HG02759 (cell line): ENCODE measurements around the gene DAD1.
"Not testable (repeated sequence)": the region's sequence is repeated elsewhere in the genome, so short reads cannot be mapped to it uniquely, and the experiment has no call there.

Source experiments
- ATAC-seq: cut with Tn5 transposase; IDR thresholded peaks from one replicate; pipeline ENCODE4 v1.9.1; 2021; ENCODE audit warnings: mild to moderate bottlenecking, moderate library complexity; ENCODE audit not compliant: unreplicated experiment

Gene DAD1

DNA sequence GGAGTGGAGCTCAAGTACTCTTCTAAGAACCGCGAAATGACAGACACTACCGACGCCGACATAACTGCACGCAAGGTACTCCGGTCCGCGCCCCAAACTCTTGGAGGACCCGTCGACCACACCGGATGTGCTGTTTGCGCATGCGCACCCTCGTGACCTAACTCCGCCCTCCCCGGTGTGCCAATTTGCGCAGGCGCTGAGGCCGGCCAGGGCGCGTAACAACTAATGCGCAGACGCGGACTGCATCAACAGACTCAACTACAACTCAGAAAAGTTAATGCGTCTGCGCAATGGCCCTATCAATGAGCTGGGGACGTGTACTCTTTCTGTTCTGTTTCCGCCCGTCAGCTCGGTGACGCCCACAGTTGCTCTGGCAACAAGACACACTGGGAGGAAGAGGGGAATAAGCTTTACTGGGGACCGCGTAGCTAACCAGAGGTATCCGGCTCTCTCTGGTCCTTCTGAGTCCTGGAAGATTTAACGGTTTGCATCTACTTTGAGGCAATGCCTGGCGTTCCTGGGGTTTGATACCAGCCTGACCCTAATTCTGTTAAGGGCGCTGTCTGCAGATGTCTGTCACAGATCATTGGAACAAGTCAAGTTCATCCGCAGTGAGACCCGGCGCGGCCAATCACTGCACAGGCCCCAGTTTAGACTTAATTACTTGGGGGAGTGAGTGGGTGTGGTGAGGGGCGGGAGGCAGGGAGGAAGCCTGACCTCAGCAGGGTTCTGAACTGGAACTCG lies at the start of gene DAD1:
Gene DAD1 (minus strand): TSS at position 129 of the 744 bp plus-strand sequence. CDS start 67 bp downstream, at position 62.
- peak; percentile 93 for ATAC-seq

DNA sequence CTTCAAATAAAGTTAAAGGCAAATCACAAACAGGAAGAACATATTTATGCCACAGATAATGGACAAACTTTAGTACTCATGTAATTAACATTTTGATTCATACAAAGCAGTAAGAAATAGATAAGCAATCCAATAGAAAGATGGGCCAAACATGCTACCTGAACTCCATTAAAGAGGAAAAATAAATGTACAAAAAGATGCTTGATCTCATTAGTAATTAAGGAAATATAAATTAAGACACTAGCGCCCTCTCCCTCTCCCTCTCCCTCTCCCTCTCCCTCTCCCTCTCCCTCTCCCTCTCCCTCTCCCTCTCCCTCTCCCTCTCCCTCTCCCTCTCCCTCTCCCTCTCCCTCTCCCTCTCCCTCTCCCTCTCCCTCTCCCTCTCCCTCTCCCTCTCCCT lies 47.0 kb upstream of the DAD1 start:
- not testable (repeated sequence) for ATAC-seq

DNA sequence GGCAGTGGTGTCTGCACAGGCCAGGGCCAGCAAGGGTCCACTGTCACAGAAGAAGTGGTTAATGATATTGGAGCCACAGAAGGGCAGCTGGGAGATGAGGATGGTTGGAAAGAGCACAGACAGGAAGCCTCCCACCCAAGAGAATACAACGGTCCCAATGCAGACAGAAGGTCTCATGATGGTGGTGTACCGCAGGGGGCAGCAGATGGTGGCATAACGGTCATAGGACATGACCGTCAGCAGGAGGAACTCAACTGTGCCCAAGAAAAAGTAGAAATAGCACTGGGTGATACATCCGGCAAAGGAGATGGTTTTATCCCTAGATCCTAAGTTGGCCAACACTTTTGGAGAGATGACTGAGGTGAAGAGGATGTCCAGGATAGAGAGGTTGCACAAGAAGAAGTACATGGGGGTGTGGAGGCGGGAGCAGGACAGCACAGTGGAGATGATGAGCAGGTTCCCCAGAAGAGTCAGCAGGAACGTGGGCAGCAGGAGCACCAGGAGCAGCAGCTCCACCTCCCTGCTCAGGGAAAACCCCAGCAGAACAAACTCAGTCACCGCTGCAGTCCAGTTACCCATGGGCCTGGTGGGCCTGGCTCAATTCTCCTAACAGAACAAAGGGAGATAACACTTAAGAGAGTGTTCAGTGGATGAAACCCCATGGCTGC lies 45.3 kb upstream of the DAD1 start:
- no peak for ATAC-seq

DNA sequence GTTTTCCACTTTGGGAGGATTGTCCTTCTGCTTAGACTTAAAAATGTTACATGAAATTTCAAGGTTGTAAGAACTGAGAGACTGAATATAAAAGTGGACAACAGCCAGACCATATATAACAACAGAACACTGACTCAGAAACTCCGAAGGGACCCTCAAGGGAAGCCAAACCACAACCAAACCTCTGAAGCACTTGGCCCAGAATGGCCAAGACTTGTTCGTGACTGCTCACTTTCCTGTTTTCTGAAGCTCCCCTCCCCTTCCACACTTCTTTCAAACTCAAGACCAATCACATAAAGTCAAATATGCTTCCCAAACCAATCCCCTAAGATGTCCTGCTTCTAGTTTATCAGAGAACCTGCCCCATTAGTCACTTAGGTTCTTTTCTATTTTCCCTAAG lies 41.5 kb upstream of the DAD1 start:
- no peak for ATAC-seq

DNA sequence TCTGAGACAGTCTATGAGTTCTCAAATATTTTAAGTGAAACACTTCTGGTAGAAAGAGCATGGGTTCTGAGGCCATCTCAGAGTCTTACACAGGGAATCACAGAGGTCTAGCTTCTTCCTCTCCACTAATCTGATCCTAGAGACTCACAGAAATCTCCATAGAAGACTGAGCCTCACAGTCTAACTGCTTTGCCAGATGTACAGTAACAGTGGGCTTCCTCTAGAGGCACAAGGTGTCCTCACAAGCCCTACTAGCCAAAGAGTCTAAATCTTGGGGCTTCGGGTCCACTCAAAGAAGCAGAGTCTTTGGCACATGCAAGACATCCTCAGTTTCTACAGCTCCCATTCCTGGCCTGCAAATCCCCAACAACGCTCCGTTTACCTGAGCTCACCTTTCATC lies 41.0 kb upstream of the DAD1 start:
- ATAC-seq, result no peak

DNA sequence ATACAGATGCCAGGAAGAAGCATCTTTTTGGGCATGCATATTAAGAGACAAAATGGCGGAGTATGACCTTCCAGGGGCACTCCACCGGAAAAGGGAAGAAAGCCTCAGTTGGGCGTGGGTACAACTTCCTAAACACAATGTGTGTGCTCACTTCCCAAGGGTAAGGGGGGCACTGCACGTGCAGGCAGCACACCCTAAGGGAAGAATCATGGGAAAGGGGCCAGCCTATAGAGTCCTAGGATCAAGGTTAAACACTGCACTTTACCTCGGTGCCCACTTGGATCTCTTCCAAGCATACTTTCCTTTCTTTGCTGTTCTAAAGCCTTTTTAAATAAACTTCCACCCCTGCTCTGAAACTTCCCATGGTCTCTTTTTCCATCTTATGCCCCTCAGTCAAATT lies 40.3 kb upstream of the DAD1 start:
- ATAC-seq, result no peak

DNA sequence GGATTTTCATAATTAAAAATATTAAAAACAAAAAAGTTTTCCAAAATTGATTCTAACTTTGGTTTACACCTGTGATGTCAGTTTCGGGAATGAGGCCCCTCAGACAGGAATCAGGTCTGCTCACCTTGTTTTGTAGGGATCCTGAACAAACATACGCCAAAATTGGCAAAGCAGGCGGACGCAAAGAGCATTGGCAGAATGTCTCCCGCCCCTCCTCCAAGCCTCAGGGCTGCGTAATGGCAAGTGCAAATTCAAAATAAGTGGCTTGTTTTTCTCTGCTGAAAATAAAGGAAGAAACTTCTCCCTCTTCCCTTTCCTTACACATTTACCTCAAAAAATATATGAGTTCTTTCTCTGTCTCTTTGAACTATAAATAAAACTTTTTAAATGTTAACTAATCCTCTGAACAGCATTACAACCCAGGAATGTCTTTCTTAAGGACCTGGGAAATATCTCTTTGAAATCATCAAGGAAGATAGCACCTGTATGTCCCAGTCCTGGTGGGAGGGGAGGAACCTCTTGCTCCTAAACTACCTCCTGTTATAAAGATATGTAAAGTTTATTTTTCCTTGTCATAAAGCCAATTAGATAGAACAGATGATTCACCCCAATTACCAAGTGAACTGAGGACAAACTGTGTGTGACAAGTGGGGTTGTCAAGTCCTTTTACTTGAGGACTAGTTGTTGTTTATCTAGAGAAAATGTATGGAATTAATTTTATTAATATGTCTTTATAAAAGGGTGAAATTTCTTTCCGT lies 38.7 kb upstream of the DAD1 start:
- ATAC-seq, result no peak

DNA sequence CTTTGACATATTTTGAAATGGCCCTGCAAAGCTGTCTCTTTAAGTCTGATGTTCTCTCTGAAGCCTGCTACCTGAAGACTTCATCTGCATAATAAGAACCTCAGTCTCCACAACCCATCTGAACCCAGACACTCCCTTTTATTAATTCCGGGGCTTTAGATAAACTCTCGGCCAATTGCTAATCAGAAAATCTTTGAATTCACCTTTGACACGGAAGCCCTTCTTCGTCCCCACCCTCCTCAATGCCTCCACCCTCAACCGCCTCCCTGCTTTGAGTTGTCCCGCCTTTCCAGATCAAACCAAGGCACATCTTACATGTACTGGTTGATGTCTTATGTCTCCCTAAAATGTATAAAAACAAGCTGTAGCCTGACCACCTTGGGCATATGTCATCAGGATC lies 37.6 kb upstream of the DAD1 start:
- no peak for ATAC-seq

DNA sequence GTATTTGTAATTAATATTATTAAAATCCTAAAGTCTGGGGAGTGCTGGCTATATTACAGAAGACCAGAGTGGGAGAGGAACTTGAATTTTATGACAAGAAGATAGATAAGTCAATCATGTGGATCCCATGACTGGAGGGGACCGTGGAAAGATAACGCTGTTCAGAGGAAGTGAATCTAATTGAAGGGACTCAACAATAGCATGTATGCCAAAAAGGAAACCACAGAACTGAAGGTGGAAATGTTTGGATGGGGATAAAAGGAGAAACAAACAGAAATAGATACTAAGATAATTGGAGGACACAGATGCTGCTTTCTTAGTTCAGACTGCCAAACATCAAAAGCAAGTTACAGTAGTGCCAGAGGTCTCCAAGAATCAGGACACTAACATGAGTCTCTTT lies 34.0 kb upstream of the DAD1 start:
- no peak for ATAC-seq

DNA sequence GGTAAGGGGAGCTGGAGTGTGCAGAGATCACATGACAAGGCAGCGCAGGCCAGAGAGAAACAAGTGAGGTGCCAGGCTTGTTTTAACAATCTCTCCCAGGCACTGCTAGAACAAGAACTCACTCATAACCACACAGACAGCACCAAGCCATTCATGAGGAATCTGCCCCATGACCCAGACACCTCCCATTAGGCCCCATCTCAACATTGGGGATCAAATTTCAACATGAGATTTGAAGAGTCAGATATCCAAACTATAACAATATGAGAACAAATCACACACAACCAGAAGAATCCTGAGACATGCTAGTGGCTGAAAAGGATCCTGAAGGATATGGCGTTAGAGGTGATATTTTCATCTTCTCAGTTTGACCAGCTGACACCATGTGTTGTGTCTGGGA lies 33.2 kb upstream of the DAD1 start:
- no peak for ATAC-seq

DNA sequence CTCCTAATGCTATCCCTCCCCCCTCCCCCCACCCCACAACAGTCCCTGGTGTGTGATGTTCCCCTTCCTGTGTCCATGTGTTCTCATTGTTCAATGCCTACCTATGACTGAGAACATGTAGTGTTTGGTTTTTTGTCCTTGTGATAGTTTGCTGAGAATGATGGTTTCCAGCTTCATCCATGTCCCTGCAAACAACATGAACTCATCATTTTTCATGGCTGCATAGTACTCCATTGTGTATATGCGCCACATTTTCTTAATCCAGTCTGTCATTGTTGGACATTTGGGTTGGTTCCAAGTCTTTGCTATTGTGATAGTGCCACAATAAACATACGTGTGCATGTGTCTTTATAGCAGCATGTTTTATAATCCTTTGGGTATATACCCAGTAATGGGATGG lies 26.7 kb upstream of the DAD1 start:
- not testable (repeated sequence) for ATAC-seq

DNA sequence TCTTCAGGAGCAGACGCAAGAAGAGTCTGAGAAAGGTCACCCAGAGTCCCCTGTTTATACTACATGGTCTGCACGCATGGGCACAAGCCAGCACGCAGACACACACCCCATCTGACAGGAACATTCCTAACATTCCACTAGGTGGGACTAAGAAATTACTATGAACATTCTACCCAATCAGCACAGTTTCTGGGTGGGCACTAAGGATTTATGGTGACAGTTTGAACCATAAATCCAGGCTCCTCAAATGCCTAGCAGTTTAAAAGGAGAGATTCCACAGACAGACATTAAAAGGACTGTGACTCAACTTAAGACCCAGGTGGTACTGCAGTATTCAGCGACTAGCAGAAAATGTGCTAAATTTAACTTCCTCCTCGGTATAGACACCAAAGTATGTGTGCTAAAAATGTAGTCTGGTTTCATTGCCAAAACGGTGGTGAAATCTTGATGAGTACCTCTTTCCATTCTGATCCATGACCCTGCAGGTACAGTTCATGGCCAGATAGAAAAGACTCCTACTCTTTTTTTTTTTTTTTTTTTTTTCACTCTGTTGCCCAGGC lies 25.3 kb upstream of the DAD1 start:
- ATAC-seq, result peak; percentile 50

DNA sequence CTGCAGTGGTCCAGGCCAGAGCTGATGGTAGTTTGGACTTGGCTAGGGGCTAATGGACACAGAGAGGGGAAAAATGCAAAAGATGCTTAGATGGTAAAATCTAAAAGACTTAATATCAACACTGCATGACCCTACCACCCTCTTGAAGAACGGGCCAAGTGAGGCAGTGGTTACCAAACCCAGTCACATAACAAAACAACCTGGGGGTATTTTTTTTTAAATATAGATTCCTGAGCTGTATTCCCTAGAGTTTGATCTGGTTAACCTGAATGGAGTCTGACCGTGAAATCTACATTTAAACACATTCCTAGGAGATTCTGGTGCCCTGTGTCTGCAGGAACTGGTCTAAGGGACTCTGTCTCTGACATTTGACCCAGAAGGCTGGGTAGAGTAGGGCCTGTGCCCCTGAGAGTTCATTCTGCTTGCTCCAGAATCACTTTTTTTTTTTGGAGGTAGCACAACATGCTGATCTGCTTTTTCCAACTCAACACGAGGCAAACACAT lies 24.8 kb upstream of the DAD1 start:
- ATAC-seq, result no peak

DNA sequence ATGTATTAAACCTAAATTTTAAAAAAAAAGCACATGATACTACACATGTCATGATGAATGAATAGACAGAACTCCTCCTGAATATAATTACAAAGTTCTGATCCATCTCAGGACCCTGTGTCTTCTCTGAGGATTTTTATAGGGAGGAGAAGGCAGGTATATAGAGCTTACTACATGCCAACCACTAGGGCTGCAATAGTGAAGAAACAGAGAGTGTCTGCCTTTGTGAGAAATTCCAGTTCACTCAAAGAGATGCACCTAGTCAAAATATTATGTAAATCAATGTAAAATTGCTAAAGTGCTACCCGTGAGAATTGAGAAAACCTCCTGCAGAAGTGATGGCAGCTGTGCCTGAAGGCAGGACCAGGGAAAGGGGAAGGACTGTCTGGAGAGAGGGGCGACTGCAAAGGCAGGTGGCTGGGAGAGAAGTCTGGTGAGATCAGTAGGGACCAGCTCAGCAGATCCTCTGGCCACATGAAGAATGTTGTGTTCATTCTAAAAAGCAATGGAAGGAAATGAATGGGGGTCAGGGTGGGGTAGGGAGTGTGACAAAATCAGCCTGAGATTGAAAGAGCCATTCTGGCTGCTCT lies 24.2 kb upstream of the DAD1 start:
- ATAC-seq, result no peak

DNA sequence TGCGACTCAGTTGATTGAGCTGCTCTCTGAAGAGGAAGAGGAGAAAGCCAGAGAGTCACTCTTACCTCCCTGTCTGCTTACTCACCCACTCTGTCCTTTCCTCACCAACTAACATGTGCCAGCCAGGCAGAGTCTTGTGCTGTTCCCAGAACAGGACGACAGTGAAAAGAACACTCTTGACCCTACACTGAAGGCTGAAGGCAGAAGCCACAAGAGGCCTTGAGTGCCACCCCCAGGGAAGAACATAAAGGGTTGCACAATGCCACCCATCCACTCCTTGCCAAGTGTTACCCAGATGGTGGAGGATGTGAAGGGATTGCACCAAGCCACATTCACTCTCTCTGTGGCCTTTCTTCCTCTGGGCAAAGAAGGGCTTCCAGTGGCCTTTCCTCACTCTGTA lies 21.9 kb upstream of the DAD1 start:
- no peak for ATAC-seq

DNA sequence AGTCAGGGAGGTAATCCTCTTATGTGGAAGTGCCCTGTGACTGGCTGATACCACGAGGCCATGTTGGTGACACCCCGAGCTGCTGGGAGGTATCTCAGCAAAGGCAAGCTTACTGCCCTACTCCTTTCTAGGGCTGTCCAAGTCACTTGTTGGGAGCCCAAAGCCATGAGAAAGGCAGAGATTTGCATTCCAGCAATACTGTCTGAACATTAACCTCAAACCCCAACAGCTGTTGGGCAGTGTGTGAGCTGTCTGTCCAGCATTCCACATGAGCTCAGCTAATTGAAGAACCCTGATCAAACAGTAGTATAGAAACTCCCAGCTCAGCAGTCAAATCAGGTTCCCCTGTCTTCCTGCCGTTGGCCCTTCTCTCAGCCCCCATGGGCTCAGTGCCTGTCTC lies 18.3 kb upstream of the DAD1 start:
- ATAC-seq, result no peak

DNA sequence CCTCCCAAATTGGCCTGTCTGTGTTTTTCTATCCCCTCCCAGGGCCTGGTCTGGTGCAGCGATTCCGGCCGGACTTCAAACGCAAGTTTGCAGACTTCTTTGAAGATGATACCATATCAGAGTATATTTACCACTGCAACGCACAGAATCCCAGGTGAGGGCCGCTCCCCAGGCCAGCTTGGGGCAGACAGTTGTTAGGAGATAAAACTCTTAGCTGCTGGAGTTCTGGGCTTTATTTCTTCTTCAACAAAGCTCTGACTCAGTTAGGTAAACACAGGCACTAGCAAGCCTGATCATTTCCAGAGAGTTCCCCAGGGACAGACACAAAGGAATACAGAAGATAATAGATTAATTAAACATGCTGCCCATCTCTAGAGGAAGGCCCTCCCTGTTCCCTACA lies 17.4 kb upstream of the DAD1 start:
- no peak for ATAC-seq

DNA sequence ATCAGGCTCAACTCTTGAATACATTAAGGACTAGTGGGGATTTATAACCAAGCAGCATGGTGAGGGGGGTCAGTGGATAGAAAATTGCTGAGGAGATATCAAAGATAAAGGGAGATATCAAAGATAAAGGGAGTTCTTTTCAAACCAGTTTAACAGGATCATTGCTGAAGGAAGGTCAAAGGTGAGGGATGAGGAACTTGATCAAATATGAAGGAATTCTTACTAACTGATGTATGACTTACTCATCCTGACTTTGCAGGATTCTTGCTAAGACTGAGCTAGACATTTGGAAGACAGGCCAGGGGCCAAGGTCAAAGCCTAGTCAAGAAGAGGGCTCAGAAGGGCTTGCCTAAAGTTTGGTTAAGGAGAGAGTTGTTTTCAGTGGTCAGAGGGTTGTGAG lies 13.8 kb upstream of the DAD1 start:
- no peak for ATAC-seq

DNA sequence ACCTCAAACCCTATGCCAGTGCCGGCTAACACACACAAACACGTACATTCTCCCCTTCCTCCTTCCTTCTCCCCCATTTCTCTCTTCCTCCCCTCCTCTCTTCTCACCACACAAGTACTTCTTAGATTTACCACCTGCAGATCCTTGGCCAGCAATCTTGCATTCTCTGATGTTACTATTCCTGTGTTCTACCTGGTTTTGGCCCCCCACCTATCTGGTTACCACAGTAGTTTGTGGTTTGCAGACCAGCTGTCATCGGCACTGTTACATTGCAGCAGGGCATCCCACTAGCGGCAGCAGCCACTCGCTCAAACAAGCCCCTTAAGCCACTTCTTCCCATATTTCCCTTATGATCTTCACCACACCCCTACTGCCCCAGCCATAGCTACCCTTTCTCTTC lies 13.0 kb upstream of the DAD1 start:
- no peak for ATAC-seq

DNA sequence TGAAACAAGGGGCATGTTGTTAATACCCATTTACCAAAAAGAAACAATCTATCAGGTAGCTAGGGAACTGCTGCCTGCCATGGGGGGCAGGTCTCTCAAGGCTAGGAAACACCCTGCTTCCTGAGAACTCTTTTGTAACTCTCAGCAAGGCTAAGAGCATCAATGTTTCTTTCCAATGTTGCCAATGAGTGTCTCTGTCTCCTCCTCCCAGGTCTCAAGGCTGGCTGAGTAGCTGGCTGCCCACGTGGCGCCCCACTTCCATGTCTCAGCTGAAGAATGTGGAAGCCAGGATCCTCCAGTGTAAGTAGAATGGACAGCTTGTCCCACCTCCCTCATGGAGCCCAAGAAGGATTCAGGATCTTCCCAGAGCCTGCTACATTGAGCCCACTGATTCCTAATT lies 12.4 kb upstream of the DAD1 start:
- ATAC-seq, result no peak

DNA sequence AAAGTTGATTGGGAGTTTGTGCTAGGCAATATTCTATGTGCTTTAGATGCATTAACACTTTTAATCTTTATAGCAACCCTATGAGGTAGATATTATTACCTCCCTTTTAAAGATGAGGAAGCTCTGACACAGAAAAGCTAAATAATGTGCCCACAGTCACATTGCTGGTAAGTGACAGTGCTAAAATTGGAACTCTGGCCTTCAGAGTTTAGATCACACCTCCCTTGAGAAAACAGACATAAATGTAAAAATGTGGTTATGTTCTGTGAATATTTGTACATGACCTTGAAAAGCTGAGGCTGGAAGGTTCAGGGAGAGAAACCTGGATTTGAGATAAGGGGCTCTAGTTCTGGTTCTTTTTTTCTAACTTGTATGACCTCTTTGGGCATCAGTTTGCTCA lies 11.0 kb upstream of the DAD1 start:
- ATAC-seq, result no peak
